Measurements from ENCODE around the gene KRCC1. TPM values are rescaled to one million over a fixed set of nuclear protein-coding genes. Genes with fewer than 3 reads are reported as not detected.

Gene KRCC1
- total RNA-seq, 1 donor from 2014 or later: 15.5 TPM

GRCh38 chr2:88085602-88086001 lies 30.0 kb upstream of the KRCC1 start:
- H3K9me3 Mint-ChIP-seq: peaks cover 4% of the 10 kb centered on the region
- DNase-seq (ENCODE audit: low read depth, low spot score): no peak
- H3K4me1 Mint-ChIP-seq: peaks cover 34% of the 10 kb centered on the region
- TF ChIP-seq, protein P1, sequence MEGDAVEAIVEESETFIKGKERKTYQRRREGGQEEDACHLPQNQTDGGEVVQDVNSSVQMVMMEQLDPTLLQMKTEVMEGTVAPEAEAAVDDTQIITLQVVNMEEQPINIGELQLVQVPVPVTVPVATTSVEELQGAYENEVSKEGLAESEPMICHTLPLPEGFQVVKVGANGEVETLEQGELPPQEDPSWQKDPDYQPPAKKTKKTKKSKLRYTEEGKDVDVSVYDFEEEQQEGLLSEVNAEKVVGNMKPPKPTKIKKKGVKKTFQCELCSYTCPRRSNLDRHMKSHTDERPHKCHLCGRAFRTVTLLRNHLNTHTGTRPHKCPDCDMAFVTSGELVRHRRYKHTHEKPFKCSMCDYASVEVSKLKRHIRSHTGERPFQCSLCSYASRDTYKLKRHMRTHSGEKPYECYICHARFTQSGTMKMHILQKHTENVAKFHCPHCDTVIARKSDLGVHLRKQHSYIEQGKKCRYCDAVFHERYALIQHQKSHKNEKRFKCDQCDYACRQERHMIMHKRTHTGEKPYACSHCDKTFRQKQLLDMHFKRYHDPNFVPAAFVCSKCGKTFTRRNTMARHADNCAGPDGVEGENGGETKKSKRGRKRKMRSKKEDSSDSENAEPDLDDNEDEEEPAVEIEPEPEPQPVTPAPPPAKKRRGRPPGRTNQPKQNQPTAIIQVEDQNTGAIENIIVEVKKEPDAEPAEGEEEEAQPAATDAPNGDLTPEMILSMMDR (conservative IDR thresholded peaks at IDR 0.05): no peak
- H3K36me3 Mint-ChIP-seq (ENCODE audit: low read depth): no peaks in the 10 kb centered on the region
- H3K27ac Mint-ChIP-seq (ENCODE audit: unreplicated experiment): no peak overlapping the region
- no peaks in the 10 kb centered on the region for H3K27me3 Mint-ChIP-seq (ENCODE audit: low read depth)
- H3K4me3 Mint-ChIP-seq: no peak overlapping the region

DNA sequence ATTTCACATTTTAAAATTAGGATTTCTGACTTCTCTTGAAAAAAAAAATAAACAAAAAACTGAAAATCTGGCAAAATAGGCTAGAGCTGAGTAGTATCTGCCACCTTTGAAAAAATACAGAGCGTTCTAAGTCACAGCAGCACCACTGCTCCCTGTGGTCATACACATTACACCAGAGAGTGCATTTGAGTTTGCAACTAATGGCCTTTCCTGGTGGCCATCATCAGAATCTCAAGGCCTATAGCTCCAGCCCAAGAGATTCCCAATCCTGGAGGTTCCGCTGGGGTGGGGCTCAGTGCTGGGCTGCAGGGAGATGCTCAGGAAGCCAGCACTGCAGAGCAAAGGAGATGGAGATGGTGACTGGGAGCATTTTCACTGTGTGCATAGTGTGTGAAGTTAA lies 29.5 kb upstream of the KRCC1 start:
- Mint-ChIP-seq H3K27ac (ENCODE audit: unreplicated experiment) (no peak overlapping the region), H3K4me1 (peaks cover 29% of the 10 kb centered on the region), H3K9me3 (peaks cover 4% of the 10 kb centered on the region), H3K27me3 (ENCODE audit: low read depth) (no peaks in the 10 kb centered on the region), H3K4me3 (no peak overlapping the region), H3K36me3 (ENCODE audit: low read depth) (no peaks in the 10 kb centered on the region)
- no peak for DNase-seq (ENCODE audit: low read depth, low spot score)
- TF ChIP-seq, protein P1 (conservative IDR thresholded peaks at IDR 0.05): no peak

GRCh38 chr2:88082781-88083180 lies 27.2 kb upstream of the KRCC1 start:
- no peak for DNase-seq (ENCODE audit: low read depth, low spot score)
- TF ChIP-seq, protein P1 (conservative IDR thresholded peaks at IDR 0.05): no peak
- Mint-ChIP-seq H3K27me3 (ENCODE audit: low read depth) (no peaks in the 10 kb centered on the region), H3K27ac (ENCODE audit: unreplicated experiment) (peak overlapping the region; percentile 96), H3K9me3 (peaks cover 4% of the 10 kb centered on the region), H3K36me3 (ENCODE audit: low read depth) (no peaks in the 10 kb centered on the region), H3K4me3 (peak overlapping the region; percentile 23), H3K4me1 (peaks cover 29% of the 10 kb centered on the region)

- Mint-ChIP-seq H3K27ac (ENCODE audit: unreplicated experiment) (peak overlapping the region; percentile 96), H3K4me3 (no peak overlapping the region), H3K27me3 (ENCODE audit: low read depth) (no peaks in the 10 kb centered on the region), H3K4me1 (peaks cover 26% of the 10 kb centered on the region), H3K9me3 (peaks cover 4% of the 10 kb centered on the region), H3K36me3 (ENCODE audit: low read depth) (no peaks in the 10 kb centered on the region)
- no peak for DNase-seq (ENCODE audit: low read depth, low spot score)
- TF ChIP-seq, protein P1 (conservative IDR thresholded peaks at IDR 0.05): no peak
Measured at GRCh38 chr2:88081924-88082608, 26.5 kb upstream of the KRCC1 start.

DNA sequence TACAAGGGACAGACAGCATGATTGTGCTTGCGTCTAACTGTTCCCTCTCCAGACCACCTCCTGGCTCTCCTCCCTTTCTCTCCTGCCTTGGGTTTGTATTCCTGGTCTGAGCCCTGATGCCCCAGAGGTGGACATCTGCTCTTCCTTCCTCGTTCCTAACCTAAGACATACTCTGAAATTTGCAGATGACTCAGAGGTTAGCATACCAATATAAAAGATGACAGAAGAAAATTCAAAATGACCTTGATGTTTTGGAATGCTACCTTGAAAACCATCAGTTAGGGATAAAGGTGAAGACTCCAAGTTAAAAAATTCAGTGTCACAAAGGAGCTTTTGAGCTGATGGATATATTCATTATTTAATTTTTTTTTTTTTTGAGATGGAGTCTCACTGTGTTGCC lies 25.0 kb upstream of the KRCC1 start:
- Mint-ChIP-seq H3K4me1 (peaks cover 26% of the 10 kb centered on the region), H3K27ac (ENCODE audit: unreplicated experiment) (no peak overlapping the region), H3K4me3 (no peak overlapping the region), H3K27me3 (ENCODE audit: low read depth) (no peaks in the 10 kb centered on the region), H3K9me3 (peaks cover 4% of the 10 kb centered on the region), H3K36me3 (ENCODE audit: low read depth) (no peaks in the 10 kb centered on the region)
- TF ChIP-seq, protein P1 (conservative IDR thresholded peaks at IDR 0.05): no peak
- DNase-seq (ENCODE audit: low read depth, low spot score): no peak
